ENCODE results near the gene TMTC2. TPM values are rescaled to one million over a fixed set of nuclear protein-coding genes. Genes with fewer than 3 reads are reported as not detected.

Gene TMTC2
- total and polyA plus RNA-seq, 2 experiments from 2014 or later, result 1.5 to 12.0 TPM

GRCh38 chr12:83157604-83158003 is 470.9 kb downstream of the TMTC2 start:
- H3K79me2 ChIP-seq, result no peaks in the 10 kb centered on the region
- WGBS (ENCODE audit: low lambda C conversion rate, missing lambda C conversion rate), result 52% methylated on average over 4 of the region's 4 CpGs
- H3K36me3 ChIP-seq (replicated peaks; ENCODE audit: insufficient read depth, low read depth), result no peaks in the 10 kb centered on the region
- no peaks in the 10 kb centered on the region for H3K9me2 ChIP-seq (replicated peaks; ENCODE audit: insufficient read depth)
- H3K4me3 ChIP-seq, result no peak overlapping the region
- TF ChIP-seq EZH2phosphoT487 (IDR thresholded peaks at IDR 0.05; ENCODE audit: low read depth, severe bottlenecking, unreplicated experiment) (no peak), CTCF (IDR thresholded peaks at IDR 0.05; ENCODE audit: poor library complexity) (no peak), EZH2 (IDR thresholded peaks at IDR 0.05; ENCODE audit: borderline replicate concordance) (no peak)
- H3K27ac ChIP-seq, result no peak overlapping the region
- no peak overlapping the region for H3K4me2 ChIP-seq
- H2AFZ ChIP-seq, result no peak overlapping the region
- no peaks in the 10 kb centered on the region for H4K20me1 ChIP-seq (ENCODE audit: insufficient read depth, poor library complexity, severe bottlenecking)
- H3K27me3 ChIP-seq, result no peaks in the 10 kb centered on the region
- H3K9me3 ChIP-seq (ENCODE audit: low read depth), result no peaks in the 10 kb centered on the region
- DNase-seq (ENCODE audit: low spot score), result no peak
- H3K4me1 ChIP-seq (ENCODE audit: insufficient read depth), result no peaks in the 10 kb centered on the region

GRCh38 chr12:83158613-83159207 is 472.0 kb downstream of the TMTC2 start:
- TF ChIP-seq EZH2phosphoT487 (IDR thresholded peaks at IDR 0.05; ENCODE audit: low read depth, severe bottlenecking, unreplicated experiment) (no peak), EZH2 (IDR thresholded peaks at IDR 0.05; ENCODE audit: borderline replicate concordance) (no peak), CTCF (IDR thresholded peaks at IDR 0.05; ENCODE audit: poor library complexity) (no peak)
- no peaks in the 10 kb centered on the region for H3K4me1 ChIP-seq (ENCODE audit: insufficient read depth)
- H3K27me3 ChIP-seq, result no peaks in the 10 kb centered on the region
- H4K20me1 ChIP-seq (ENCODE audit: insufficient read depth, poor library complexity, severe bottlenecking), result no peaks in the 10 kb centered on the region
- no peak overlapping the region for H2AFZ ChIP-seq
- no peaks in the 10 kb centered on the region for H3K79me2 ChIP-seq
- no peak overlapping the region for H3K4me3 ChIP-seq
- no peaks in the 10 kb centered on the region for H3K9me2 ChIP-seq (replicated peaks; ENCODE audit: insufficient read depth)
- DNase-seq (ENCODE audit: low spot score), result no peak
- H3K36me3 ChIP-seq (replicated peaks; ENCODE audit: insufficient read depth, low read depth), result no peaks in the 10 kb centered on the region
- no peaks in the 10 kb centered on the region for H3K9me3 ChIP-seq (ENCODE audit: low read depth)
- WGBS (ENCODE audit: low lambda C conversion rate, missing lambda C conversion rate), result 93% methylated on average over 5 of the region's 5 CpGs
- H3K27ac ChIP-seq, result no peak overlapping the region
- H3K4me2 ChIP-seq, result no peak overlapping the region

DNA sequence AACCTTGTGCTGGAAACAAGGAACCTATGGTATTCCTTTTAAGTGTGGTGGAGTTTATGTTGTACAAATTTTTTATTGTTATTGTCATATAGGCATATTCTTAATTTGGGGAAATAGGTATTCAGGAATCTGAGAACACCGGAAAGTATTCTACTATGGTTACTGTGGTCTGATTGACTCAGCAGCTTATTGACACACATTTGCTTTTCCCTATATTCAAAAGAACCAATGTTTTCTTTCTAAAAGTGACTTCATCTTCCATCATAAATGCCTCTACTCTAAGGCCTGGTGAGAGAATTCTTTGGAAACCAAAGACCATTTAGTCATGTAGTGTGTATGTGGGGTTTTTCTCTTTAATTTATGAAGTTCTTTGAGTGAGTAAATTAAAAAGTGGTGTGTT is 474.8 kb downstream of the TMTC2 start:
- Histone ChIP-seq H3K4me2 (no peak overlapping the region), H3K79me2 (no peaks in the 10 kb centered on the region)
- 97% methylated on average over 1 of the region's 1 CpG for WGBS (ENCODE audit: low lambda C conversion rate, missing lambda C conversion rate)

More for the DNA sequence above, 474.8 kb downstream of the TMTC2 start:
- Histone ChIP-seq H3K36me3 (replicated peaks; ENCODE audit: insufficient read depth, low read depth) (no peaks in the 10 kb centered on the region), H3K4me1 (ENCODE audit: insufficient read depth) (no peaks in the 10 kb centered on the region), H3K27me3 (no peaks in the 10 kb centered on the region), H2AFZ (no peak overlapping the region), H4K20me1 (ENCODE audit: insufficient read depth, poor library complexity, severe bottlenecking) (no peaks in the 10 kb centered on the region), H3K9me2 (replicated peaks; ENCODE audit: insufficient read depth) (no peaks in the 10 kb centered on the region), H3K27ac (no peak overlapping the region), H3K9me3 (ENCODE audit: low read depth) (no peaks in the 10 kb centered on the region), H3K4me3 (no peak overlapping the region)
- no peak for DNase-seq (ENCODE audit: low spot score)
- TF ChIP-seq EZH2phosphoT487 (IDR thresholded peaks at IDR 0.05; ENCODE audit: low read depth, severe bottlenecking, unreplicated experiment), result no peak
- no peak for TF ChIP-seq EZH2 (IDR thresholded peaks at IDR 0.05; ENCODE audit: borderline replicate concordance)
- TF ChIP-seq CTCF (IDR thresholded peaks at IDR 0.05; ENCODE audit: poor library complexity), result no peak

Measured in hepatocyte (in vitro differentiated cells).